Prostate gland (tissue), 2 donors: Measurements from ENCODE around the gene SYNE1.

ENCODE experiments used
- CTCF ChIP-seq, 4 experiments: fragments of 200-600 bp in 2 of 4; fragments of 450-650 bp in 2 of 4; sonication (generic) in 2 of 4; IDR thresholded peaks; 1 replicate in 3 of 4; 2 replicates in 1 of 4; pipeline ENCODE4 v1.5.1; 2016 to 2019; ENCODE audit warnings: antibody characterized with exemption in 4 of 4, mild to moderate bottlenecking in 2 of 4, moderate library complexity in 2 of 4
- POLR2AphosphoS5 ChIP-seq: sonication (generic); formaldehyde crosslinking; IDR thresholded peaks from one replicate; pipeline ENCODE4 v1.6.1; 2017; ENCODE audit warnings: antibody characterized with exemption

GRCh38 chr6:152588456-152588855 is 48.7 kb downstream of the SYNE1 start:
- TF ChIP-seq CTCF (IDR thresholded peaks at IDR 0.05) (no peak), POLR2AphosphoS5 (no peak)
